Upper lobe of right lung (tissue), 1 donor: ENCODE data around the gene TTC3. TPM values are rescaled to one million over a fixed set of nuclear protein-coding genes. Genes with fewer than 3 reads are reported as not detected.
A peak's percentile ranks its signal among the peaks of the same experiment; 100 is the strongest.

ENCODE experiments used
- ATAC-seq: fragments of 200-7000 bp; cut with Tn5 transposase; one replicate; pipeline ENCODE4 v1.9.1; 2020; ENCODE audit warnings: mild to moderate bottlenecking, moderate library complexity
- DNase-seq: peaks from one replicate; pipeline ENCODE4 v3.0.0-alpha.2; 2020
- H3K27ac ChIP-seq: fragments of 200-600 bp; one replicate; pipeline ENCODE4 v1.8.0; 2022
- H3K27me3 ChIP-seq: fragments of 200-600 bp; one replicate; pipeline ENCODE4 v1.8.0; 2022; ENCODE audit warnings: mild to moderate bottlenecking
- H3K36me3 ChIP-seq: fragments of 200-600 bp; one replicate; pipeline ENCODE4 v1.8.0; 2022
- H3K4me1 ChIP-seq: fragments of 200-600 bp; one replicate; pipeline ENCODE4 v1.8.0; 2022
- H3K4me3 ChIP-seq: fragments of 200-600 bp; one replicate; pipeline ENCODE4 v1.8.0; 2022; ENCODE audit warnings: mild to moderate bottlenecking
- H3K9me3 ChIP-seq: fragments of 200-600 bp; one replicate; pipeline ENCODE4 v1.8.0; 2022
- CTCF ChIP-seq: fragments of 200-600 bp; IDR thresholded peaks from one replicate; pipeline ENCODE4 v1.8.0; 2022; ENCODE audit warnings: antibody characterized with exemption
- intact Hi-C: fragments of 100-400 bp; cut with DNase I; formaldehyde crosslinking; loops from one replicate; pipeline ENCODE4 v1.11.0; 2022
- total RNA-seq: library from RNA; stranded (reverse); fragmentation: NEBNext Ultra II Directional; extraction: Animal tissue kit (Norgen Biotek cat#: 25700); gene quantifications from one replicate; pipeline ENCODE4 v1.2.1, GENCODE V29; 2021
- donor health status: DM: no; HTN: yes; CAD: no; lungs with severe emphysema.

Gene TTC3
- total RNA-seq, 1 donor from 2014 or later = 99.0 TPM

- ATAC-seq (no peak), DNase-seq (no peak)
- intact Hi-C loops = no loop called here
- H3K4me1 ChIP-seq = no peaks in the 10 kb centered on the region
- no peak for TF ChIP-seq CTCF
- no peaks in the 10 kb centered on the region for H3K9me3 ChIP-seq
- no peak overlapping the region for H3K27ac ChIP-seq
- no peaks in the 10 kb centered on the region for H3K27me3 ChIP-seq
- H3K4me3 ChIP-seq = no peak overlapping the region
- H3K36me3 ChIP-seq = peaks cover 63% of the 10 kb centered on the region
These were observed 73.5 kb downstream of the TTC3 start for GRCh38 chr21:37146320-37147235.

- intact Hi-C loops = no loop called here
- ATAC-seq (no peak), DNase-seq (no peak)
- Histone ChIP-seq H3K9me3 (no peaks in the 10 kb centered on the region), H3K27ac (no peak overlapping the region), H3K36me3 (peaks cover 76% of the 10 kb centered on the region), H3K4me1 (peaks cover 5% of the 10 kb centered on the region), H3K4me3 (no peak overlapping the region), H3K27me3 (no peaks in the 10 kb centered on the region)
- no peak for TF ChIP-seq CTCF
These were observed 76.4 kb downstream of the TTC3 start for GRCh38 chr21:37149411-37149810.

- Histone ChIP-seq H3K9me3 (no peaks in the 10 kb centered on the region), H3K27me3 (no peaks in the 10 kb centered on the region), H3K36me3 (peaks cover 72% of the 10 kb centered on the region), H3K4me1 (peaks cover 5% of the 10 kb centered on the region), H3K27ac (peak overlapping the region; percentile 67), H3K4me3 (no peak overlapping the region)
- TF ChIP-seq CTCF = no peak
- ATAC-seq (no peak), DNase-seq (no peak)
- intact Hi-C loops = no loop called here
These were observed 80.3 kb downstream of the TTC3 start for GRCh38 chr21:37153196-37153934.

- no peak overlapping the region for H3K4me3 ChIP-seq
- ATAC-seq (peak; percentile 75), DNase-seq (no peak)
- H3K9me3 ChIP-seq = no peaks in the 10 kb centered on the region
- H3K36me3 ChIP-seq = peaks cover 69% of the 10 kb centered on the region
- intact Hi-C loops = no loop called here
- H3K27me3 ChIP-seq = no peaks in the 10 kb centered on the region
- peak overlapping the region; percentile 67 for H3K27ac ChIP-seq
- no peak for TF ChIP-seq CTCF
- peaks cover 5% of the 10 kb centered on the region for H3K4me1 ChIP-seq
These were observed 80.9 kb downstream of the TTC3 start for GRCh38 chr21:37153935-37154350.

GRCh38 chr21:37155186-37155585, 82.1 kb downstream of the TTC3 start:
- no peak for TF ChIP-seq CTCF
- Histone ChIP-seq H3K9me3 (no peaks in the 10 kb centered on the region), H3K36me3 (peaks cover 64% of the 10 kb centered on the region), H3K27ac (no peak overlapping the region), H3K4me1 (peaks cover 5% of the 10 kb centered on the region), H3K27me3 (no peaks in the 10 kb centered on the region), H3K4me3 (no peak overlapping the region)
- DNase-seq = no peak
- intact Hi-C loops = no loop called here
- no peak for ATAC-seq
